OCI-M2 (cell line): ENCODE results near the gene ANKS1B.
"Not testable (repeated sequence)": the region's sequence is repeated elsewhere in the genome, so short reads cannot be mapped to it uniquely, and the experiment has no call there.

Experiments
- DNase-seq: peaks from one replicate; lab custom pipeline; 2025; ENCODE audit not compliant: unreplicated experiment; lab: John Stamatoyannopoulos, UW

Gene ANKS1B

DNA sequence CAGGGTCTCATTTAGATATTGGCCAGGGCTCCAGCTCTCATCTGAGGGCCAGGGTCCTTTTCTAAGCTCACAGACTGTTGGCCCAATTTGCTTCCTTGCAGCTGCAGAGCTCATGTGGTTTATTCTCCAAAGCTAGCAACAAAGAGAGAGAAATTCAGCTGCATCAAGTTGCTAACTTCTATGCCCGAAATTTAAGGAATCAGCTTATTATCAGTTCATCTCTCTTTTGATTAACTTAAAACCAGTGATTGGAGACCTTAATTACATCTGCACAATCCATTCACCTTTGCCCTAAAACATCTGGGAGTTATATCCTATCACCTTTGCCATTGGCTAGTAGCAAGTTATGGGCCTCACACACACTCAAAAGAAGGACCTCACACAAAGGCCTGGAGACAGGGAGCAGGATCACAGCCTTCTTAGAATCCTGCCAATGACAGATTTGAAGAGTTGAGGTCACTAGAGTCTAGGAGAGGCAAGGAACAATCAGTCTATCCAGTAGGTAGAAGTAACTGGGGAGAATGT is 596.0 kb downstream of the ANKS1B start:
- DNase-seq: no peak

DNA sequence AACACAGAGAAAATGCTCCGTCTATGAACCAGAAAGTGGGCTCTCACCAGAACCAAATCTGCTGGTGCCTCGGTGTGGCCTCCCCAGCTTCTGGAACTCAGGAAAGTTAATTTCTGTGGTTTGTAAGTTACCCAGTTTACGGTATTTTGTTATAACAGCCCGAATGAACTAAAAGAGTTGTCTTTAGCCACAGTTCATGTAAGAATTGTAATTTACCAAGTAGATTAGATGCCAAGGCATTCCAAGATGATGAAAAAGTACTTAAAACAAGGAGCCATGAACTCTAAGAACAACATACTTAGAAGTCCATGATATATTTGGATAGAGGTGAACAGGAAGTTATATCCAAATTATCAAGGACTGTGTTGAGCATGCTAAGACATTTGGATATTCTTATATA is 597.1 kb downstream of the ANKS1B start:
- no peak for DNase-seq

DNA sequence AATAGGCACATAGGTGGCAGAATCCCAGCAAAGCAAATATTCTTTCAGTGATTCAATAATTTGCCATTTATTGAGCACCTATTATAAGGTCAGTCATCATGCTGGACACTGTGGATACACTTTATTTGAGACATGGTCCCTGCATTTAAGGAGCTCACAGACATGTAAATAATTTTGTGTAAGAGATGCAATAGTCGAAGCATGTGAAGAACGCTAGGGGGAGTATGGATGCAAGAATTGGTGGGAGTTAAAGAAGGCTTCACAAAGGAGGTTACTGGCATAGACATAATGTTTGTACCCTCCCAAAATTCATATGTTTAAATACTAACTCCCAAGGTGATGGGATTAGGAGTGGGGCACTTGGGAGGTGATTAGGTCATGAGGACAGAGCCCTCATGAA is 597.8 kb downstream of the ANKS1B start:
- DNase-seq: no peak

DNA sequence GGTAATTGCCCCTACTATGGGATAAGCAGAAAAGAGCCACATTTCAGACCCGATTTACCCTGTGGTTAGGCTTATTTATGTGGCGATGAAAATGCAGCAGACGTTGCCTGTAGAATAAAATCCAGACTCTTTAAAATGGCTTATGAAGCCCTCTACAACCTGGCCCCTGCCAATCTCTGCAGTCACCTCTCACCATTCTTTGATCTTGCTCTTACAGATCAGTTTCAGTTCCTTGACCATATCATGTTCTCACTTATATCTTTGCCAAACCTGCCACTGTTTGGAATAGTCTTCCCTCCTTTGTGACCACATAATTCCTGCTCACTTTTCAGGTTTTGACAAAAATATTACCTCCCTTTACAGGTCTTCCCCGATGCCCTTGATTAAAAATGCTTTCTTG is 601.5 kb downstream of the ANKS1B start:
- no peak for DNase-seq

DNA sequence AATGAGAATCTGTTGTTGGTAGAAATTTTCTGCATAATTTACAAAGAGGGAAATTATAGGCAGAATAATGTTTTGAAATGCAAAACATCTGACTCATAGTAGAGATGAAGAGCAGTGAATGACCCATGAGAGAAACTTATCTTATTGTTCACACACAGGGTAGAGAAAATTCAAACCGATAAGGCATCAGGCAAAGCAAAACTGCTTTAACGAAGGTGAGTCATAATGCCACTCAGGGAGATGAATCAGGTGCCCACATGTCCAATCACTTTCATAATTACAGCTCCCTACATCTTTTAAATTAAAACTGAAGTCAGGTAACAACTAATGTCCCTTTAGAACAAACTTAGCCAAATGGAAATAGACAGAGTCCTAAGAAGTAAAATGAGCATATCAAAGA is 602.7 kb downstream of the ANKS1B start:
- DNase-seq: no peak

DNA sequence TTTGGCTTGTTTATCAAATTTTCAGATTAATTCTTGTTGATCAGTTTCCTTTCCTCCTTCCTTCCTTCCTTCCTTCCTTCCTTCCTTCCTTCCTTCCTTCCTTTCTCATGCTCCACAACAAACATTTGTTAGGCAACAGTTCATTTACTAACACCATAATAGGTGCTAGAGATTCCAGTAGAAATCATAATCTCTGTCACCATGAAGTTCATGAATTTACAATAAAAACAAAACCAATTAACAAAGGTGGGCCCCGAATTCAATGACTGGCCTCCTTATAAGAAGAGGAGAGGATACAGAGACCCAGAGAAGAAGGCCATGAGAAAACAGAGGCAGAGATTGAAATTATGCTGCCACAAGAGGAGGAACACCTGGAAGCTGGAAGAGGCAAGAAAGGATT is 604.0 kb downstream of the ANKS1B start:
- no peak for DNase-seq

DNA sequence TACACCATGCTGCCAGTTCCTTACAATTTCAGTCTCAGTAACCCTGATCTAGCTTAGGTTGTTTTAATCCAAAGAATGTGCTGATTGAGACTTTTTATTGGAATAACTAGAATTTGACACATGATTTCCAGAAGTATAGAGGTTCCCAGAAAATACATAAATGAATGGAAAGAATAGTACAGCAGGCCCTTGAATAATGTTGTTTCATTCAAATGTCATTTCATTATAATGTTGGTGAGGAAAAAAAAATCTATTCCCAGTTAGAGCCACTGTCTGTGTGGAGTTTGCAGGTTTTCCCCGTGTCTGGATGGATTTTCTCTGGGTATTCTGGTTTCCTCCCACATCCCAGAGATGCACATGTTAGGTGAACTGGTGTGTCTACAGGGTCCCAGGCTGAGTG is 610.7 kb downstream of the ANKS1B start:
- DNase-seq: no peak

DNA sequence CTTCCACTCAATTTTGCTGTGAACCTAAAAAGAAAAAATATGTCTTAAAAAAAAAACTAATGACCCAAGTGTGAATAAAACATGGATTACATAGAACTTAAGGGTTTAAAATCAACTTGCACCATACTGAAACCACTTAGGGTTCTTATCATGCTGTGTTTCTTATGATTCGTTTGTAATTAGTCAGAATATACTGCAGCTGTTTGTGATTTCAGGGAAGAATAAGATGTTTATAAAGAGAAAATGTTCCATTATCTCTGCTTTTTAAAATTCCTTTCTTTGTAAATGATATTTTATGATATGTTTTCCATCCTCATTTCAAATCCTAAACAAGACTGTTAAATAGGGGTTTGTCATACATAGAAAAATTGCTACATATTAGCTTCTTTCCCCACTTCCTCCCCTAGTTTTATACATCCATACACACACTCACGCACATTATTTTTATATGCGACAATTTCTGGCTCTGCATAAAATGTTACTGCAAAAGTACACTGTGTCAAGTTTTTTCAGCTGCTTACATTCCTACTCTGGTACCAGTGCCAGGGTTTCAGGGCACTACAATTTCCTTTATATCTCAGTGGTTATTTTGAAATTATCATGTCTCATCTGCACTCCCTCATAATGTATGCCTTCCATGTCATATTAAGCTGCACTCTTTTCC is 612.3 kb downstream of the ANKS1B start:
- DNase-seq: no peak

DNA sequence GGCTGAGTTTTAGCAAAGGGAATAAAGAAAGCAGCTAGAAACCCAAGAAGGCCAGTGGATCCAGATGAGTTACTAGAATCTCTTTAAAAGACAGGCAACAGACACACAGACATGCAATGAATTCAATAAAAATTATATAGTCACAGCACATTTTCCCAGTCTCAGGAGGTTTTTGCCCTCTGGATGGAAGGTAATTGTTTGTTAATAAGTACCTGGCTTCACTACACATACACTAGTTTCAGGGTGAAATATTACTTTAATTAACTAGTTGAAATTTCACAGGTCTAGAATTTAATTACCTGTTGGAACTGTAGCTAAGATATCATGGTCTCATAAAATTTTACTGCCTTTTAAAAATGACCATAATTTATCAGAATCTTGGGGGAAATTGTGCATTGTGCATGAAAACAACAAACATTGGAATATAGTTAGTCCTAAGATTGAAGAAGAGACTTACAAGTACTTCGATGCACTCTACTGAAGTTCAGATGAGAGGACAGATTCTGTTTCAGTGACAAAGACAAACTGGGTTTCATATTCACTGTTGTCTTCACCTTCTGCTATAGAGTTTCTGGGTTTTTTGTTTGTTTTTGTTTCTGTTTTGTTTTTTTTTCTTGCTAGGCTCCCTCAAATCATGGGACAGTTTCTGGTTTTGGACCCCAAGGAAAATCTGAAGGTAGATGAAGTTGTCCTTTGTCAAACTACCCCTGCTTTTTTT is 614.2 kb downstream of the ANKS1B start:
- no peak for DNase-seq

DNA sequence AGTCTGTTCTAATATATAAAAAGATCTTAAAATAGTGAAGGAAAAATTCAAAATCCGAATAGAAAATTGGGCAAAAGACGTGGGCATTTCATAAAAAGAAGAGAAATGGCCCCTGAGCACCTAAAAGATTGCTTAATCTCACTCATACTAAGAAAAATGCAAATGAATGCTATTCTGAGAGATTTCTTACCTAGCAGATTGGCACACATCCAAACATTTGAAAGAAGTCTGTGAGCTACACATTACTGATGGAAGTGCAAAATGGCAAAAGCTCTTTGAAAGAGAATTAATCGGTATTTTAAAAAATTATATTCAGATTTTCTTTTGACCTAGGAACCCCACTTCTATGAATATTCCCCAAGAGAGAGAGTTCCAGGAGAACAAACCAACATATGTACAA is 617.6 kb downstream of the ANKS1B start:
- no peak for DNase-seq

DNA sequence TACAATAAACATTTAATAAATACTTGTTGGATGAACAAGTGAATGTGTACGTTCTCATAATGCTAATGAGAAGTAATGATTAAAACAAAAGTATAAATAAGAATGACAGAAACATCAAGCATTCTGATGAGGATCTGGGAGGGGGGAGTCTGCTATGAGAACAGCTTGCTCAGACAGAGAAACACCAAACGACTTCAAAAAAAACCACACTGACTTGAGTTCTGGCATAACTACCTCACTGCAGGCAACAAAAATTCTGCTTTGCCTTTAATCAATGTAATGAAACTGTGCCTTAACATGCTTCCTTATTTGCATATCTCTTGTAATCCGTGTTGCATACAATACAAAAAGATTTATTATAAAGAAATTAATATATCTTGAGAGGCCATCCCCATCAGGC is 632.5 kb downstream of the ANKS1B start:
- no peak for DNase-seq

DNA sequence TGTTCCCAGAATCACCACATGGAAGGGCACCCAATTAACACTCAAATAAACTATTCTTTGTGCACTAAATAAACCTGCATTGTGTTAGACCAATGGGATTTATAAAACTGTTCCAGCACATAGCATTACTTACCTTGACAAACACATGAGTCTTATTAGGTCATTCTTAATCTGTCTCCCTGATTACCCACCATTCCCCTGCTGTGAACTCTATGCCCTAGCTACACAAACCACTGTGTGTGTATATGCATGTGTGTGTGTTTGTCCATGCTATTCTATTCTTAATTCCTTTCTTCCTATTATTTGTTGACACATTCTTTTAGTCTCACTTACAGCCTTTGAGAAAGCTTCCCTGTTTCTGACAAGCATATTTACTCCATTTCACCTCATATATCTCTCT is 640.8 kb downstream of the ANKS1B start:
- no peak for DNase-seq

DNA sequence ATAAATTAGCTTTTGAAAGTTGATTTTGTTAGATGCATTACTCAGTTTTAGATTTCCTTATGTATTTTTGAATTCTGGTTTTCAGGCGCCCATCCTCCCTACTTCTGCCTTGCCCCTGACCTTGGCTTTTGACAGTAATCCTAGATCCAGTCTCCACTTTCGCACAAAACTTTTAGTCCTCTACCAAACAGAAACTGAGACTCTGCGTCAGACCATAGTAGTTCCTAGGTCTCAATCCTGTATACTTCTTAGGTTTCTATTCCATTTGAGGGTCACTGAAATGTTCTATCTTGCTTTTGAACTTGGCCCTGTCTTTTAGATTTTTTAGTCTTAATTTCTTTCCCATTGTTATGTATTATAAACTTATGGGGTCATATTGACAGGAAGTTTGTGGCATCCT is 645.1 kb downstream of the ANKS1B start:
- no peak for DNase-seq

DNA sequence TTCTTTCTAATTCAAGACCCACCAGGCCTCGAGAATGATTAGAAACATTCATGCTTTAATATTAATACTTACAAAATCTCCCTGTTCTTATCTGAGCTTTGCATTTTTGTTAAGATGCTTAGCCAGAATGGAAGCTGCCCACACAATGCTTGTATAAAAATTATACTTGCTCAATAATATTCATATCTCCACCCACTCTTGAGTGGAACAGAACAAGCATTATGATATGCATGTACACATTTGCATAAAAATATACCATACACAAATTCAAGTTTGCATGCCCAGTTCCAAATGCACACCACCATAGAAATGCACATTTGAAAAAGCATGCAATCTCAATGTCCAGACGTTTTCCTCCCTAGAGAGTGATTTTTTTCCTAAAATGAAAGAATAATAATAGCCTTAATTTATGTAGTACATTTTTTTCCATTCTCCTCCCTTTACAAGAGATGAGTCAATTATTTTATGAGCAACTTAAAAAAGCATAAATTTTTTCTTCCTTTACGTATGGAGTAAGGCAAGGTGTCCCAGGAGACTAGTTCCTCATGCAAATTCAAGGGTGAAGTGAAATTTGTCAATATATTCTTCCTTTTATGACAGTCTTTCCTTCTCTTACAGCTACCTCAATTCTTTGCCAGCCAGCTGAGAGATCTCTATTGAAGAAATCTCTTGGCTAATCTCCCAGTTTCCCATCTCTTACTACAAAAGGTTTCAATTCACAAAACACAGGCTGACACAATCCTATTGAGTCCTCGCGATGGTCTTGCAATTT is 650.3 kb downstream of the ANKS1B start:
- DNase-seq: no peak

DNA sequence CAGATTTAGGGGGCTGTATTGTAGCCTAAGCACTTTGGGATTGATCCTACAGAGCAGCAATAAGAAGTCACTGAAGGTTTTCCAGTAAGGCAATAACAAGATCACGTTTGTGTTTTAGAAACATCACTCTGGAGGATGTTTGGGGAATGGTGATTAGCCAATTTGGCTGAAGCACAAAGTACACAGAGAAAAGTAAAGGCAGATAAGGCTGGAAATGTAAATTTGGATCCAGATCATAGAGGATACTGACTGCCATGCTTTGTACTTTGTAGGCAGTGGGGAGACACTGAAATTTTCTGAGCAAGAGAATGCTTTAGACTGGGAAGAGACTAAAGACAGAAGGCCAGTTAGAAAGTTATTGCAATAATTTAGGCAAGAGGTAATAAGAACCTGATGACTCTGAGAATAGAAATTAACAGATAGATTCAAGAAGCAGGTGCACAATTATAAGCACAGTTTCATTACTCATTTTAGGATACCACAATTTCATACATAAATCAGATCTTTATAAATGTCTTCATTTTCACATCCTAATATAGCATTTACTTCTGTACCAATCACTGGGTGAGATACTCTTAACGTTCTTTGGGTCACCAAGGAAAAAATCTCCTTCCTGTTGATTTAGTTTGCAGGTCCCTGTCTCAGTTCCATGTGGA is 651.7 kb downstream of the ANKS1B start:
- DNase-seq: no peak

DNA sequence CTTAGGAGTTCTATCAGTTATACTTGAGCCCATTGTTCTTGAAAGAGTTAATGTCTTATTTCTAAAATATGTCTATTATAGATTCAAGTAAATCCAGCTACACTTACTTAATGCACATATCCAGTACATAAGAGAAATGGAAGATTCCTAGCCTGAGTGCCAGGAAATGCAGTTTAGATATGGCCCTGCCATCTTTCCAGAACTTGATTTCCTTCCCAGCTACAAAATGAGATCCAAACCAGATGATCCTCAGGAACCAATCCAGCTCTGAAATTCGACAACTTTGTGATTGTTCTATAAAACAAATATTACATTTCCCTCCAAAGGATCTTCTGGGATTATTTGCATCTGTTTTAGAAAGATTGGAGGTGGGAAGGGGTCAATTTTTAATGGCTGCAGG is 654.5 kb downstream of the ANKS1B start:
- DNase-seq: no peak

DNA sequence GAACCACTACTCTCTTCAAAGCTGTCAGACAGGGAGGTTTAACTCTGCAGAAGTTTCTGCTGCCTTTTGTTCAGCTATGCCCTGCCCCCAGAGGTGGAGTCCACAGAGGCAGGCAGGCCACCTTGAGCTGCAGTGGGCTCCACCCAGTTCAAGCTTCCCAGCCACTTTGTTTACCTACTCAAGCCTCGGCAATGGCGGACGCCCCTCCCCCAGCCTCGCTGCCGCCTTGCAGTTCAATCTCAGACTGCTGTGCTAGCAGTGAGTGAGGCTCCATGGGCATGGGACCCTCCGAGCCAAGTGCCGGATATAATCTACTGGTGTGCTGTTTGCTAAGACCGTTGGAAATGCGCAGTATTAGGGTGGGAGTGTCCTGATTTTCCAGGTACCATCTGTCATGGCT is 663.5 kb downstream of the ANKS1B start:
- not testable (repeated sequence) for DNase-seq

DNA sequence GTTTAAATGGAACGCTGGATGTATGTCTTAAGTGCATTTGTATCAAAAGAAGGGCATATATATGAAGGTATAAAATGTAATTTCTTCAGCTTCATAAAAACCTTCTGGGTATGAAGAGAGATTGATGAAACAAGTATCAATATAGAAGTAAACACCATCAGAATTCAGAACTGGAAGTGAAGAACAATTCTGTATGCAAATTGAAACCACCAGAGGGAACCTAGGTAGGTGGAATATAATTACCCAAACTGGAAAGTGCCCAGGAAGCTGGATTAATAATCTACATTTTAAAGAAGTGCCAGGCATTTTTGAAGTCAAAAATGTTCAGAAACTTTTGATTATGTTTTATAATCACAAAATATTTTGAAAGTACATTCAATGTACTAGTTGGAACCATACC is 673.4 kb downstream of the ANKS1B start:
- no peak for DNase-seq

DNA sequence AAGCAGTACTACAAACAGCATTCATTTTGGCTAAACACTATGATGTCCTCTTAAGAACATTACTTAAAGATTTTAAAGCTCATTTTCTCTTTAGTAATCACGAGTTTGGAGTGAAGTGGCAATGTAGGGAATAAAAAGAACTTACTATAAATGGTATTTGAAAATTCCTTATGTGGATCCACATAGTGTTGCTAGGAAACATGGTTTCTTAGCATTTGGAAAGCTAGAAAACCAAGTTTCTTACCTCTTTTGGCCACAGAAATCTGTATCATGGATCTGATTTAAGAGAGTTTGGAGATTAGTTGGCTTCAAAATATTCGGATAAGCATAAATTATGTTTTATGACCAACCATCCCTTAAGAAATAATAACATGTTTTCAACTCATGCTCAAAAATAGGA is 674.9 kb downstream of the ANKS1B start:
- no peak for DNase-seq

DNA sequence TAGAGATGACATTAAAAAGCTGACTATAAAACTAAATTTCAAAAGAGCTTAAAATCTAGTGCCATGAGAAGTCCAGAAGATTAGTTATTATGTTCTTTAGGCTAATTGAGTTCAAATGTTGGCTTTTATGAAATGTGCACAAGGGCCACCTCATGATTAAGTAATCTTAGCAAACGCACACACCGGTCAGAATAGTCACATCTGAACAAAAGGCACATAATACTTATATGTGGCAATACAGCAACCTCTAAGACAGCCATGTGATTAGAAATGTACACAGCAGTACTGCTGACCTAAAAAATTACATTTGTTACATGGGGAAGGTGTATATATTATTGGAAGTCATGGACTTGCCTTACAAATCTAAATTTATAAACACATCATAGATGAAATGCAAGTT is 681.9 kb downstream of the ANKS1B start:
- no peak for DNase-seq

DNA sequence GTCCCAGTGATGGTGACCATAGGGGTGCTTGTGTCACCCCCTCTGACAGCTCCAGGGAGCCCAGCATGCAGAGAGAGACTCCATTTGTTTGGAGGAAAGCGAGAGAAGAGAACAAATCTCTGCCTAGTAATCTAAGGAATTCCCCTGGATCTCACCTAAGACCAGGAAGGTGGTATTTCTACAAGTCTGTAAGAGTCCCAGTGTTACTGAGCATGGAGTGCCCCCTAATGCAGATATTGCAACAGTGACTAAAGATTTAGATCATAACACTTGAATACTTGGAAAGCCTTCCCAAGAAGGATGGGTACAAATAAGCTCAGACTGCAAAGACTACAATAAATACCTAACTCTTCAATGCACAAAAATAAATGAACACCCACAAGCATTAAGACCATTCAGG is 697.6 kb downstream of the ANKS1B start:
- no peak for DNase-seq

DNA sequence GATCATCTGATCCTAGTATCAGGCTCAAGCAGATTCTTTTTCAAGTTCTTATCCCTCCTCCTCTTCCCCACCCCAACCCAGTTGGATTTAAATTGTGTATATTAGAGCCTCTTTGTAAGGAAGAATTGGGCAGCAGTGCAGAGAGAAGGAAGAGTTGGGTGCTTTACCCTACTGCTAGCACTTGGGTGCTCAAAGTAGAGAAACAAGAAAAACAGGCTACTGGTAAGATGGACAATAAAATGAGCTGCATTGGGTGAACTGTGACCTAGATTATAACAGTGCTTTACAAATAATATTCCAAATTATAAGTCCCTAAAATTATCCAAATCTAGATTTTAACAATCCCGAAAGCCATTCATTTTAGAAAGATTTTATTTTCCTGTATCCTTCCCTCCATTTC is 700.6 kb downstream of the ANKS1B start:
- DNase-seq: no peak
